ENCODE measurements around the gene PEX11G. TPM values are rescaled to one million over a fixed set of nuclear protein-coding genes. Genes with fewer than 3 reads are reported as not detected.
A peak's percentile ranks its signal among the peaks of the same experiment; 100 is the strongest.

Gene PEX11G
- total and polyA plus RNA-seq, 9 of the 15 experiments (the other 6 are each of a cell fraction or from before 2014, with no cell fraction given): 0.07 to 3.2 (median 0.70) TPM; not detected in 1

DNA sequence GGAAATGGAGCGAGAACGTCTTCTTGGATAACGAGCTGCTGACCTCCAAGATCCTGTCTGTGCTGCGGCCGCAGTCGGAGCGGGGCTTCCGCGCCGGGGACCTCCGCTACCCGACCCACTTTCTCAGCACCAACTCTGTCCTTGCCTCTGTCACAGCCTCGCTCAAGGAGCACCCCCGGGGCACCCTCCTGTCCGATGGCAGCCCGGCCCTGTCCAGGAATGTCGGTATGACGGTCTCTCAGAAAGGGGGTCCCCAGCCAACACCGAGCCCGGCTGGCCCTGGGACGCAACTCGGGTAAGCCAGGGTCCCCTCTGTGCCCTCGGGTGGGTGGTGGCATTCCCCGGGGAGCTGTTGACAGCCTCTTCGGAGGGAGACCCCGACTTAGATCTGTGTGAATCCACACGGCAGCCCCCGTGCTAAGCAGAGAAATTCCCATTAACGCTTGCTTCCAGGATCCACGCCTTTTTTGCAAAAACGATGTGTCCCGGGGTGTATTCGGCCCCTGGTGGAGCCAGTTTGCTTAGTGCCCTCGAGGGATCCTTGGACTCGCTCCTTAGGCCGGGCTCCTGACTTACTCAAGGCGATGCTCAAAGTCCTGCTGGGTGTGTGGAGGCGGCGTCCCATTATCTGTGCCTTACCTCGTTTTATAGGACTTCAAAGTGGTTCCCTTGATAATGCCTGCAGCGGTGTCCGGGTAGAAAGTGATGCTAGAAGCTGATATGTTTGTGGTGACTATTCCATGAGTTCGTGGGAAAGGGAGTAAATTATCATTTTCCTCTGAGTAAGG, 48.5 kb downstream of the PEX11G start:
- DNase-seq (ENCODE audit: extremely low read depth in 1 of 4, low spot score in 3 of 4): peak in 1 of 4 experiments; percentile 34
- BruUV-seq (replicated peaks): no TSS peak
- WGBS (ENCODE audit: insufficient coverage, low coverage, missing lambda C conversion rate): 63% methylated on average over 32 of the region's 43 CpGs
- H3K4me1 ChIP-seq (replicated peaks in 1 of 2; ENCODE audit: control insufficient read depth in 2 of 2, insufficient read depth in 2 of 2, low read length in 2 of 2): peaks cover 2 to 9% of the 10 kb centered on the region in 2 experiments; a peak in 3 of 5 replicates
- H3K4me2 ChIP-seq (ENCODE audit: insufficient read depth, low read length): no peak overlapping the region
- no peak overlapping the region for H2AFZ ChIP-seq (ENCODE audit: low read depth, low read length)
- H3K9me1 ChIP-seq (ENCODE audit: control insufficient read depth, insufficient read depth, low read length): peaks cover 3% of the 10 kb centered on the region
- no peaks in the 10 kb centered on the region for H3K9me3 ChIP-seq (replicated peaks; ENCODE audit: control insufficient read depth, insufficient read depth, low read depth, low read length)
- no peaks in the 10 kb centered on the region for H3K79me2 ChIP-seq (ENCODE audit: control insufficient read depth, insufficient read depth, low read length)
- CTCF ChIA-PET (ENCODE audit: low intra/inter-chr PET ratio): no interaction called here
- in situ Hi-C loops (cut with MboI) (no loop called here), intact Hi-C loops (cut with micrococcal nuclease) (no loop called here)
- no peak overlapping the region for H3K4me3 ChIP-seq
- H3K27ac ChIP-seq (ENCODE audit: extremely low read depth, low read depth, low read length): no peak overlapping the region
- no peak for ATAC-seq
- no peaks in the 10 kb centered on the region for H3K27me3 ChIP-seq (ENCODE audit: control insufficient read depth in 2 of 2, insufficient read depth in 2 of 2, low read length in 2 of 2)
- peaks cover 22% of the 10 kb centered on the region; the same call in 2 of the 3 replicates for H3K36me3 ChIP-seq (ENCODE audit: control insufficient read depth, insufficient read depth, low read length)
- FAIRE-seq: no peak
- TF ChIP-seq POLR2A (conservative IDR thresholded peaks at IDR 0.05) (no peak), SMARCE1 (IDR thresholded peaks at IDR 0.05) (no peak), POLR2G (IDR thresholded peaks at IDR 0.05; ENCODE audit: low read depth, low read length) (0 out of 2 replicates have a peak, but pooled peaks have one; percentile 15), TAF1 (IDR thresholded peaks at IDR 0.05; ENCODE audit: control insufficient read depth, extremely low read depth, insufficient read depth, low read length, severe bottlenecking) (no peak), ZBTB34 (CRISPR knock-in tag; IDR thresholded peaks at IDR 0.05) (no peak), TCF3 (CRISPR knock-in tag; IDR thresholded peaks at IDR 0.05) (peak; percentile 43), CBFA2T3 (IDR thresholded peaks at IDR 0.05) (peak; percentile 37)
- POLR2A ChIA-PET: no interaction called here
- H4K20me1 ChIP-seq (replicated peaks; ENCODE audit: control insufficient read depth, insufficient read depth, low read length): no peaks in the 10 kb centered on the region
- peak overlapping the region in 1 of 2 experiments; percentile 45; a peak in 1 of 4 replicates for H3K9ac ChIP-seq (ENCODE audit: insufficient read depth in 1 of 2, low read depth in 2 of 2, low read length in 2 of 2)

Measured in K562 (cell line).